Left lobe of liver (tissue), 2 donors: ENCODE data around the gene CATSPERD. TPM values are rescaled to one million over a fixed set of nuclear protein-coding genes. Genes with fewer than 3 reads are reported as not detected.
"Not testable (repeated sequence)": the region's sequence is repeated elsewhere in the genome, so short reads cannot be mapped to it uniquely, and the experiment has no call there.

Experiments
- ATAC-seq: fragments of 200-7000 bp; cut with Tn5 transposase; one replicate; pipeline ENCODE4 v1.9.1; 2020; ENCODE audit warnings: mild to moderate bottlenecking, moderate library complexity
- DNase-seq: peaks from one replicate; pipeline ENCODE4 v3.0.0-alpha.2; 2020; ENCODE audit warnings: low spot score
- total RNA-seq: library from RNA; stranded (reverse); gene quantifications from one replicate; pipeline ENCODE4 v1.2.1, GENCODE V29; 2021
- donor health status: DM: no; HTN: no; CAD: no; lungs with moderate emphysema.
- donor health status: DM: no; HTN: yes; CAD: no.

The CATSPERD gene
- total RNA-seq, 1 donor from 2014 or later, result not detected

DNA sequence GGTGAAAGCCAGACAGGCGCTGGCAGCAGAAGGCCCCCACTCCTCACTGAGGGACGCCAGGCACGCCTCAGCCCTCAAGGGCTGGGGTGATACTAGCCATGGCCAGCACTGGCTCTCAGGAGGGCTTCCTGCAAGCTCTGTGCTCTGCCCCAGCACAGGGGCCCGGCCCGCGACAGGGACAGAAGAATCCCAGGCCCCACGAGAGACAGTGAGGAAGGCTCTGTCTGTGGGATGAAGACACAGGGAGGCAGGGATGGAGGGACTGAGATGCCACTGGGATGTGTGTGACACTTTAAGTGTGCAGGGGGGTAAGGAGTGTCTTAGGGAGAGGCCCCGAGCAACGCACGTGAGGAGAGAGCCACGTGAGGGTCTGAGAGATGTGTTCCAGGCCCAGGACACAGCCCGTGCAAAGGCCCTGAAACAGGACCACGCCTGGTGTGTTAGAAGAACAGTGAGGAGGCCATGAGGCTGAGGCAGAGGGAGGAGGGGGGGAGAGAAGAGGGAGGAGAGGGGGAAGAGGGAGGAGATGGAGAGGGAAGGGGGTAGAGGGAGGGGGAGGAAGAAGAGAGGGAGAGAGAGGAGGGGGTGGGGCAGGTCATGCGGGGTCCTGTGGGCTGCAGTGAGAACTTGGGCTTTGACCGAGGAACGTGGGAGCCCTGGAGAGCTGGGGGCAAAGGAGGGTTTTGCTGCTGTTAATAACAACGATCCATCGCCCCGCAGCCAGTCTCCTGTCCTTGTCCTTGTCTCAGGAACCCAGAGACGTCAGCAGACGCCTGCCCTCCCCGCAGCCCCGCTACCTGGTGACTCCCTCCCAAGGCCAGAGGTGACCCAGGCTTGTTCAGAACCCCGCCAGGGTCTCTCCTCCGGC, 23.2 kb upstream of the CATSPERD start:
- no peak for DNase-seq

DNA sequence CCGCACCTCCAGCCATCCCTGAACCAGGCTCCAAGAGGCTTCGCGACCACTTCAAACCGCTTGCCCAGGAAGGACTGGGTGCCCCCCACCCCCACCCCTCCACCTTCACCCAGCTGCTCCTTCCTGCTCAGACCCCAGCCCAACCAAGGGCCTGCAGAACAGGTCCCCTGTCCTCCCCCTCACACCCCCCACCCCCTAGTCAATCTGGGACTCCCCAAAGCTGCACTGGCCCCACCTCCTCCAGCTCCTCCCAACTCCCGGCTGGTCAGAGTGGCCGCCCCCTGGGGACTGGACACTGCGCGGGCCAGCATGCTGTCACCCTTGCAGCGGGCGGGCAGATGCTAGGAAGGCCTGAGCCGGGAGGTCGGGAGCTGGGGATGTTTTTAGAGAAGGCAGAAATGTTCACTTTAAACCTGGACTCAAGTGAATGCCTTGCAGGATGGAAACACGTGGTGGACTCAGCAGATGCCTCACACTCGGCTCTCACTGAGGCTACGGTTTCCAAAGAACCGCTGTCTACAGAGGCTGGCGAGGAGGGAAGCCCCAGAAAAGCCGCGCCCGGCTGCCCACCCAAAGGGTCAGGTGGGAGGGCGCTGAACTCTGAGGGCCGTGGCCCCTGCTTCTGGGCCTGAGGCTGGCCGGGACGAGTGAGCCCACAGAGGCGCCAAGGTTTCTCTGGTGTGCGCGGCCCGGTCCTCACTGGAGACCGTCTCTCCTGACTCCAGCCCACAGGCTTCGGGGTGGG, 22.4 kb upstream of the CATSPERD start:
- DNase-seq, result no peak
- ATAC-seq, result no peak

More for the DNA sequence above, 23.2 kb upstream of the CATSPERD start:
- no peak for ATAC-seq

DNA sequence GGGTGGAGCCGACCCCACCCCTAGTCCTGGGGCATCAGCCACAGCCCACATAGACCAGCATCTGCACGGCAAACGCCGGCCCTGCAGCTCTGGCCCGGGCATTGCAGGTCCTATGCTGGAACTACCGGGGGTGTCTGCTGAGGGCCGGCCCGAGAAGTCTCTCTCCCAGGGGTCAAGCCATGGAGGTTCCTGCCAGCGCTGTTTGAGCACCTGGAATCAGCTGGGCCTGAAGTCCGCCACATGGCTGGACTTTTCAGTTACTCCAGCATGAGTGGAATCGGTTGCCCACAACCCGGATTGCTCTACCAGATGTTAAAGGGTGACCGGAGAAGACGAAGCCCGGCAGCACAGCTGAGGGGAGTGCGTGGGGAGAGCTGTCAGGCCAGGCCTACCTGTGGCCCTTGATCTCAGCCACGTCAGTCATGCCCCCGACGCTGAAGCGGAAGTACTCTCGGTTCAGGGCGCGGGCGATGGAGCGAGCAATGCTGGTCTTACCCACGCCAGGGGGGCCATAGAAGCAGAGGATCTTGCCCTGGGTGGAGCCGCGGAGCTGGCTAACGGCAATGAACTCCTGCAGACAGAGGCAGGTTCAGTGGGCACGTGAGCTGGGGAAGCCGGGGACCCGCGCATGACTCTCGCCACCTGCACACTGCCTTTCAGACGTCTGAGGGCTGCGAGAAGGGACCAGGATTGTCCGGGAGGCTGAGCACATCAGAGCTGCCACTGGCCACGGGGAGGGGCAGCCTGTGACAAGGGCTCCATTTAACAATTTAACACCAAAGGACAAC, 21.6 kb upstream of the CATSPERD start:
- DNase-seq, result no peak
- ATAC-seq, result no peak

DNA sequence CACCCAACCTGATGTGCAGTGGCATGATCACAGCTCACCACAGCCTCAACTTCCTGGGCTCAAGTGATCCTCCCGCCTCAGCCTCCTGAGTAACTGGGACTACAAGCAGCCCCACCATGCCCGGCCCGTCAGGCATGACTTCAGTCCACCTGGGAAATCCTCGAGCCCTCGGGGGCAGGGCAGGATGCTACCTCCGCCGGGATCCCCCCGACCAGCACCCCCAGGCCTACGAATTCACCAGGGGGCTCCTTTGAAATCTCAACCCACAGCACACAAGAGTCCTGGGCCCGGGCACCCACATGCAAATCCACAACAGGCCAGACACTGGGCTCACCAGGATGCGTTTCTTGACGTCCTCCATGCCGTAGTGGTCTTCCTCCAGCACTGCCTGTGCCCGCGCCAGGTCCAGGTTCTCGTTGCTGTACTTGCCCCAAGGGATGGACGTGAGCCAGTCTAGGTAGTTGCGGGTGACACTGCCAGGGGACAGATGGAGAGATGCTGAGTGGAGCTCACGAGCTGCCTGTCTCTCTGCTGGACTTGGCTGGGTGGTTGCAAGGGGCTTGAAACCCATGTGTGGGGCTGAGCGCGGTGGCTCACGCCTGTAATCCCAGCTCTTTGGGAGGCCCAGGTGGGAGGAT, 19.9 kb upstream of the CATSPERD start:
- ATAC-seq, result no peak
- DNase-seq, result no peak

DNA sequence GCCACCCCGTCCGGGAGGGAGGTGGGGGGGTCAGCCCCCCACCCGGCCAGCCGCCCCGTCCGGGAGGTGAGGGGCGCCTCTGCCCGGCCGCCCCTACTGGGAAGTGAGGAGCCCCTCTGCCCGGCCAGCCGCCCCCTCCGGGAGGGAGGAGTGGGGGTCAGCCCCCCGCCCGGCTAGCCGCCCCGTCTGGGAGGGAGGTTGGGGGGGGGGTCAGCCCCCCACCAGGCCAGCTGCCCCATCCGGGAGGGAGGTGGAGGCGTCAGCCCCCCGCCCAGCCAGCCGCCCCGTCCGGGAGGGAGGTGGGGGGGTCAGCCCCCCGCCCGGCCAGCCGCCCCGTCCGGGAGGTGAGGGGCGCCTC, 18.4 kb upstream of the CATSPERD start:
- DNase-seq, ATAC-seq: not testable (repeated sequence)

DNA sequence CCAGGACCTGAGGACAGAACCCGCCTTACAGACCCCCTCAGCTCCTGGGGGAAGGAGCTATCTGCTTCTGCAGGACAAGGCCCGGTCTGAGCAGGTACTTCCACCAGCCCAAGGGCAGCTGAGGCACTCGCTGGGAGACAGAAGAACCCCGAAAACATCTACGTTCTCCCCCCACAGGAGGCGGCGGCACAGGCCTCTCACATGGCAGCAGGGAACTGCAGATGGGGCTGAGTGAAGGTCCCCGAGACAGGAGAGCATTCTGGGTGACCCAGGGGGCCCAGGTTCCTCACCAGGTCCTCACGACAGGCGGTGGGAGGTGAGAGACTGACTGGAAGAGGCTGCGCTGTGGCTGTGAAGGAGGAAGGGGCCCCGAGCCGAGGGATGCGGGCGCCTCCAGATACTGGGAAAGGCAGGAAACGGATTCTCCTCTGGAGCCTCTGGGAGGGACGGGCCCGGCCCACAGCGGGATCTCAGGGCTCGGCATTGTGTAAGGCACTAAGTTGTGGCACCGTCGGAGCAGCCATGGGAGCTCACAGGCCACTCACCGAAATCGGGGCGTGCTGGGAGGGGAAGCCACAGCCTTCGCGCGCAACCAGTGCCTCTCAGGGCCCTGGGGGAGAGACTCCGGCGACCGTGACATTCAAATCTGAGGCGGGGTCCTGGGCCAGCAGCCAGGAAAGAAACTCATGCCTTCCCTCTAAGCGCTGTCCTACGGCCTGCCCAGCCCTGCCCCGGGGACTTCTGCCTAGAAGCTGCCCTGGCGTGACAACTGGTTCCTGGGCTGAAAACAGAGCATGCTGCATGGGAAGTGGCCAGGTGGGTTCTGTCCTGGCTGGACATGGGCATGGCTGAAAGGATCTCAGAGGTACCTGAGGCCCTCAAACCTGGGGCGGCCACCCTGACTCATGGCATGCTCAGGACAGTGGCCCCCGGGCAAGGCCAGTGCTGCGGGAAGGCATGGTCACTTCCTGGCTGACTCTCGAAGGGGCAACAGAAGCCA, 16.3 kb upstream of the CATSPERD start:
- ATAC-seq (no peak), DNase-seq (no peak)

DNA sequence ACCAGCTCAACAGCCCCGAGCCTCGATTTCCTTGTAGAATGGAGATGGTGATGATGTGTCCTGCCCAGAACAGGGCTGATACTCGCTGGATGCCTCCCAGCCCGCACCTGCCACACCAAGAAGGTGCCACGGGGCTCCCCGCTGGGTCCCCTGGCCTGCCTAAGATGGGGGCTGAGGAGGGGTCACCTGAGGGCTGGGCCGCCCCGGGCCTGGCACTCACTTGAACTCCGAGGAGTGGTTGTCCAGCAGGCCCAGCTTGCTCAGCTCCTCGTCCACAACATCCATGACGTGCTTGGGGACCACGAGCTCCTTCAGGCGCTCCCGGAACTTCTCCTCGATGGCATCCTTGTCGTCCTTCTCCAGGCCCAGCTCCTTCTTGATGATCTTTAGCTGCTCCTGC, 14.9 kb upstream of the CATSPERD start:
- no peak for DNase-seq
- ATAC-seq, result no peak

DNA sequence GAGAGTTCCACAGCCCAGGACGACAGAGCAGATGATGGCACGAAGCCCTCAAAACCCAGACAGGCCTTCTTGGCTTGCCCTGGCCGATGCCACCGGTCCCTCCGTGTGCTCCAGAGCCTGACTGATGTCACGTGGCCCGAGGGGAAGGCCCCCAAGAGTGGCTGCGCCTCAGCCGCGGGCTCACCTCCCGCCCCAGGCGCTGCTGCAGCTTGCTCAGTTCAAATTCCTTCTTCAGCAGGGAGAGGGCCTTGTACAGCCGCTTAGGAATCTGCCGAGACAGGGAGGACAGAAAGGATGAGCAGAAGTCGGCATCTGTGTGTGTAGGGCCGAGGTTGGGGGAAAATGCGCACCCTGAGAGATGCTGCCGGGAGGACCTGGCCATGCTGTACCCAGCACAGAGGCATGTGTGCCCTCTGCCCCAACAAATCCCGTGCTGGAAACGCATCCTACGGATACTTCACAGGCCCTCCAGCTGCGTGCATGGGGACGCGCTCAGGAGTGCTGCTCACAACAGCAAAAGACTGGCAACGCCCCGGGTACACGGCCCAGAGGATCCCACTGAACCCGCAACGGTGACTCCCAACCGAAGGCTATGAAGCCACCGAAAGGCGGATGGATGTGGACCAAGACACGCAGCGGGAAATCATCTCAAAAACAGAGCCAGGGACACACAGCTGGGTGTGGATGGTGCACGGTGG, 13.4 kb upstream of the CATSPERD start:
- ATAC-seq, result no peak
- no peak for DNase-seq

DNA sequence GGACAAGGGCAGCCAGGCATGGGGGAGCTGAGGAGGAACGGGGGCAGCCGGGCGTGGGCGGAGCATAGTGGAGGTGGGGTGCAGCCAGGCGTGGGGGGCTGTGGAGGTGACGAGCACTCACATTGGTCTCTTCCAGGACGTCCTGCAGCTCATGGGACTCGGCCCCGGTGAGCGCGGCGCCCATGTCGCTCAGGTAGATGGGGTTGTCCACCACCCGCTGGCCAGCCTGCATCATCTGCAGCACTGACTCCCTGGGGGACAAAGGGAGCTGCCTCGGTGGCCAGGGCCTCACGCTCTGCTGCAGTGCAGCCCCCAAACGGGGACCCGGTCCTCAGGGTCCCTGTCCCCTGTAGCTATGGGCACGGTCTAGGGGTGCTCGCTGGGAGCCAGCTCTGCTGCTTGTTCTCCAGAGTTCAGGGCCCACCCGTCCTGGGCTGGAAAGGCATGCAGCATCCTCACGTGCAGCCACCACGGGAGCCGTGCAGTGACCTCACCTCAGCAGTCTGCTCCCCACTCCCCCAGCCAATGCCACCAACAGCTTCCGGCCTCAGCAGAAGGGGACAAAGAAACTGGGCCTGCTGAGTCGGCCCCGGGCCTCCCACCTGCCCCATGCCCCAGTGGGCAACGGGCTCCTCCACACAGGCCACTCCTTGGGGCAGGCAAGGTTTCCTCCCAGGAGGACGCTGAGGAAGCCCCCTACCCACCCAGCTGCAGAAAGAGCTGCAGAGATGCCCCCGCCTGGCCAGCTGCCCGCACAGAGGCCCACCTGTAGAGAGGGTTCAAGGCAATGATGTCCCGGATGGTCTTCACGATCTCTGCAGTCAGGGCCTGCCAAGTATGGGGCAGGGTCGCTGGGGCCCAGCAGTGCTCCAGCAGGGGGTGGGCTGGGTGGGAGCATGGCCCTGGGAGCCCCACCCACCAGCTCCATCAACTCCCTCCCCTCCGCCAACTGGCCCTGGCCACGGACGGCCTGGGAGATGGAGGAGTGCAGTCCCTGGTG, 12.6 kb upstream of the CATSPERD start:
- ATAC-seq, result no peak
- no peak for DNase-seq

DNA sequence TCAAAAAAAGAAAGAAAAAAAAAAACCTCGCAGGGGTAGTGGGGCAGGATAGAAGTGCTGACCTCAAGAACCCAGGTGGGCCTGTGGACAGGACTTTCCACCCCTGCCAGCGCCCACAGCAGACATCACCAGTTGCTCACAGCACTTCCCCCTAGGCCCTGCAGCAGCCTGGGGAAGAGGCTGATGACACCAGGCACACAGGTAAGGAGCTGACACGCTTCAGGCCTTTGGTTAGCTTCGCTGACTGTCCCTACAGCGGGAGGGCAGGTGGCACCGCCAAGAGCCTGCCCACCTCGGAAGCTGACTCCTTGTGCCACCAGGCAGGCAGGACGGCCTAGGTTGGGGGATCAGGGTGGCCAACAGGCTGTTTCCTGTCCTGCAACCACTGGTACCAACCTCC, 9.4 kb upstream of the CATSPERD start:
- ATAC-seq (no peak), DNase-seq (no peak)

DNA sequence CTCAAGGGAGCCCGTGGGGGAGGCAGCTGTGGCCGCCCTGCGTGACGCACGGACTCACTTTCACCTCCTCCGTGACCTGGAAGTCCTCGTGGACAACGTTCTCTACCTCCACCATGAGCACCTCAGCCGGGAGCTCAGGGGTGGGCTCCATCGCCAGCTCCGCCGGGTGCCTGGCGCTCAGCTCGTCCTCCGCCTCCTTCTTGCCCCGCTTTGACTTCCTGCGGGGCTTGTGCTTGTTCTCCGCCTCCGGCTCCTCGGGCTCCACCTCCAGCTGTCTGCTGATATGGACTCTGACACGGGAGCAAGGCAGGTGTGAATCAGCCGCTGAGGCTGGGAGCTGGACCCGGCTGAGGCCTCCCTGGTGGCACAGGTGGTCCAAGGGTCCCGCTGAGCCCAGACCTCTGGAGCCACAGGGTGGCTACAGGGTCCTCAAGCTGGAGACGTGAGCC, 8.7 kb upstream of the CATSPERD start:
- DNase-seq (no peak), ATAC-seq (no peak)

DNA sequence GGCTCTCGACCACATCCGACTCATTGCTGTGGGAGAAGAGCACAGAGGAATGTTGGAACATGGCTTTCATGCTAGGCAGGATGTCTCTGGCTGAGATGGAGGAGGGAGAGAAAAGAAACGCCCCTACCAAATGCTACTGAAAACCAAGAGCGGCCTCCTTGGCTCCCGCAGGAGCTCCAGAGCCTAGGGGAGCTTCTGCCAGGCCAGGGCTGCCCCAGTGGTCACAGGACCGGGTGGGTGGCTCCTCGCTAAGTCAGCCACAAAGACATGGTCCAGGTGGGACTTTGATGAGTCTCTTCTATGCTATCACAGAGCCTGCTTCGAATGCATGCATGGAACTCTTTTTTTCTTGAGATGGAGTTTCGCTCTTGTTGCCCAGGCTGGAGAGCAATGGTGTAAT, 7.2 kb upstream of the CATSPERD start:
- DNase-seq (no peak), ATAC-seq (no peak)

DNA sequence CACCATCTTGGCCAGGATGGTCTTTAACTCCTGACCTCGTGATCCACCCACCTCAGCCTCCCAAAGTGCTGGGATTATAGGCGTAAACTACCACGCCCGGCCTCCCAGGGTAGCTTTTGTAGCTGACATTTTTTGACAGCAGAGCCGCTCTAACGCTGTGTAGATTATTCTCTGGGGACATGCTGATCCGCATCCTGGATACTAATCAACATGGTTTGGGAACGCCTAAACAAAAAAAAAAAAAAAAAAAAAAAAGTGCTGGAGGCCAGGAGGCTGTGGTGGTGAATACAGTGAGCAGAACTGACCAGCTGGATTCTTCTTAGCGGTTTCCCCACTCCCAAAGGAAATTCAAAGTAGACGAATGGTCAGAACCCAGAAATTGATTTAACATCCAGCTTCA, 5.6 kb upstream of the CATSPERD start:
- no peak for DNase-seq
- ATAC-seq, result no peak

DNA sequence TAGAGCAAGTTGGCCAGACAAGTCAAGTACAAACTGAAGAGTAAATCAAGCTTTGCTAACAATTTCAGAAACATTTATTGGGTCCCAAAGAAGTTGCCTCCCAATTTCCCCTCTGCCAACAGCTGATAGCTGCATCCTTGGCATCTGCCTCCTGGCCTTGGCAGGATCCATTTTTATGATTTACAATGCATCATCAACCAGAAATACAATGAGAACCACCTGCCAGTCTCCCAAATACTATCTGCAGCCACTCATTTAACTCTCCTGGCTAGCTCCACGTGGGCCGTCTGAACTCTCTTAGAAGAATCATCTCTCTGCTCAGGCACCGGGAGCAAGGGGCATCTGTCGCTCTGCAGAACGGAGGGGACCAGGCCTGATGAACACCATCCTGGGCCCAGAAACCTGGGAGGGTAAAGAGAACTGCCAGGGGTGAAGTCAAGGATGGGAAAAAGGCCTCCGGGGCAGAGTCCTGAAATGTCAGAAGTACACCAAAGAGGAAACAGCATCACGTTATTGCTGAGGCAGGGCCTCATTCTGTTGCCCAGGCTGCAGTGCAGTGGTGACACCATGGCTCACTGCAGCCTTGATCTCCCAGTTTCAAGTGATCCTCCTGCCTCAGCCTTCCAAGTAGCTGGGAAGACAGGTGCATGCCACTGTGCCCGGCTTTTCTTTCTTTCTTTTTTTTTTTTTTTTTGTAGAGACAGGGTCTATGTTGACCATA, 3.1 kb upstream of the CATSPERD start:
- ATAC-seq (no peak), DNase-seq (no peak)

DNA sequence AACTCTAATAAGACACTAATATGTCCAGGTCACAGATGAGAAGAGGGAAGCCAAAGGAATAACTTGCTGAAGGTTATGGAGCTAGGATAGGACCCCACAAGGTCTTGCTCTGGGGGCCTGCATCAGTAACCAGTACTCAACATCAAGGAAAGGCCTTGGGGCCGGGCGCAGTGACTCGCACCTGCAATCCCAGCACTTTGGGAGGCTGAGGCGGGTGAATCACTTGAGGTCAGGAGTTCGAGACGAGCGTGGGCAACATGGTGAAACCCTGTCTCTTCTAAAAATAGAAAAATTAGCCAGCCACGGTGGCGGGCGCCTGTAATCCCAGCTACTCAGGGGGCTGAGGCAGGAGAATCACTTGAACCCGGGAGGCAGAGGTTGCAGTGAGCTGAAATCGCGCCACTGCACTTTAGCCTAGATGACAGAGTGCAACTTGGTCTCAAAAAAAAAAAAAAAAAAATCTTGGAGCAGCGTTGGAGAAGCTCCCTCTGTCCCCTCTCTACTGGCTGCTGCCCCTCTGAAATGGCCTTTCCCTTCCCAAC, 2.3 kb upstream of the CATSPERD start:
- DNase-seq, result no peak
- ATAC-seq, result no peak

DNA sequence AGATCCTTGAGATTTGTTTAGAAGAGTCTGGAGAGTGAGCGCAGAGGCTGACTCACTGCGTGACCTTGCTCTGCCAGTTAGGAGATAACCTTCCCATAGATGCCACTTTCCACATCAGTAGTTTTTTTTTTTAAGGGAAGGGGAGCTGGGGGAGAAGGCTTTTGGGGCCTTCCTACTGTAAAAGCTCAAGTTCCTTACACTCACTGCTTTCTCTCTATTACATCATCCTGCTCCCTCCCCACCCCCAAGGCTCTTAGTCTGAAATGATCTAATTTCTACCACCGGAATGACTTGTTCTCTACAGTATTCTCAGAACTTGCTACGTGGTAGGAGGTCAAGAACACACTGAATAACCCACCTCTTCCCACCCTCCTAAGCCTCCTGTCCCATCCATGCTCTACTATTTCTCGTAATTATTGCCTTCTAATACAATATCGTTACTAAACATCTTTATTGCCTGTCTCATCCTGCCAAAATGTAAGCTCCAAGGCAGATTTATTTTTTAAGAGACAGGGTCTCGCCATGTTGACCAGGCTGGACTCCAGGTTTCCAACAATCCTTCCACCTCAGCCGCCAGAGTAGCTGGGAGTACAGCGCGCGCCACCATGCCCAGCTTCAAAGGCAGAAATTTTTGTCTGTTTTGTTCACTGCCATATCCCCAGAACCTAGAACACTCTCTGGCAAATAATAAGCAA, 1.7 kb upstream of the CATSPERD start:
- DNase-seq, result no peak
- no peak for ATAC-seq
